Gastrocnemius medialis (tissue), 4 donors: ENCODE data around the gene NUP62. TPM values are rescaled to one million over a fixed set of nuclear protein-coding genes. Genes with fewer than 3 reads are reported as not detected.
"Not testable (repeated sequence)": the region's sequence is repeated elsewhere in the genome, so short reads cannot be mapped to it uniquely, and the experiment has no call there.

ENCODE experiments used
- ATAC-seq, 2 donors: fragments of 150-250 bp; one replicate each; pipeline ENCODE4 v1.9.1; 2016
- DNase-seq, 2 donors: peaks; one replicate each; pipeline ENCODE4 v3.0.0-alpha.2; 2019
- H3K27ac ChIP-seq, 4 donors: fragments of 200-600 bp; sonication (generic); 1 replicate in 1 of 4; 2 replicates in 3 of 4; pipeline ENCODE4 v1.5.1; 2016 to 2018; ENCODE audit warnings: mild to moderate bottlenecking in 2 of 4, moderate library complexity in 1 of 4
- H3K27me3 ChIP-seq, 3 donors: fragments of 200-600 bp; sonication (generic) in 2 of 3; 1 replicate in 1 of 3; 2 replicates in 2 of 3; pipeline versions ENCODE4 v1.5.1 to v1.6.0; 2016 to 2019; ENCODE audit warnings: mild to moderate bottlenecking in 1 of 3, moderate library complexity in 1 of 3
- H3K36me3 ChIP-seq, 2 donors: fragments of 200-600 bp; sonication (generic) in 1 of 2; one replicate each; pipeline ENCODE4 v1.5.1; 2017 to 2018
- H3K4me1 ChIP-seq, 2 donors: fragments of 200-600 bp; sonication (generic) in 1 of 2; one replicate each; pipeline ENCODE4 v1.5.1; 2016 to 2017; ENCODE audit warnings: mild to moderate bottlenecking in 2 of 2
- H3K4me3 ChIP-seq, 4 donors: fragments of 200-600 bp; sonication (generic) in 3 of 4; 1 replicate in 1 of 4; 2 replicates in 3 of 4; pipeline ENCODE4 v1.5.1; 2016 to 2019; ENCODE audit warnings: mild to moderate bottlenecking in 2 of 4
- H3K9me3 ChIP-seq, 3 donors: fragments of 200-600 bp; sonication (generic) in 2 of 3; 1 replicate in 1 of 3; 2 replicates in 2 of 3; pipeline ENCODE4 v1.5.1; 2016 to 2019
- POLR2A ChIP-seq, 2 donors: fragments of 450-650 bp; IDR thresholded peaks; one replicate each; pipeline ENCODE4 v1.6.1; 2017; ENCODE audit warnings: antibody characterized with exemption in 2 of 2, mild to moderate bottlenecking in 2 of 2, moderate library complexity in 2 of 2
- in situ Hi-C, 4 donors: fragments of 200-750 bp; cut with MboI; loops; one replicate each; pipeline versions ENCODE4 v1.15.0 to v1.8.0; 2017; ENCODE audit warnings: low sequenced_read_pairs in 4 of 4
- intact Hi-C: fragments of 100-400 bp; cut with DNase I; formaldehyde crosslinking; loops from one replicate; pipeline ENCODE4 v1.15.1; 2023; ENCODE audit warnings: low total_unique reads
- total RNA-seq, 4 donors: library from RNA; depleted of rRNA; stranded (reverse); fragments of >200 nt; gene quantifications; one replicate each; pipeline versions ENCODE4 v1.1.0 to v1.2.3, GENCODE V29; 2016
- TF ChIP-seq, protein P1 (sequence below), 5 experiments: fragments of 450-650 bp in 3 of 5; fragments of 200-600 bp in 2 of 5; sonication (generic) in 2 of 5; IDR thresholded peaks in 4 of 5; conservative IDR thresholded peaks in 1 of 5; 1 replicate in 4 of 5; 2 replicates in 1 of 5; pipeline ENCODE4 v1.5.1; 2016 to 2019; ENCODE audit warnings: antibody characterized with exemption in 5 of 5, mild to moderate bottlenecking in 3 of 5, moderate library complexity in 3 of 5

The NUP62 gene
- total RNA-seq, 4 donors from 2014 or later: 32.8 to 38.0 (median 36.3) TPM

DNA sequence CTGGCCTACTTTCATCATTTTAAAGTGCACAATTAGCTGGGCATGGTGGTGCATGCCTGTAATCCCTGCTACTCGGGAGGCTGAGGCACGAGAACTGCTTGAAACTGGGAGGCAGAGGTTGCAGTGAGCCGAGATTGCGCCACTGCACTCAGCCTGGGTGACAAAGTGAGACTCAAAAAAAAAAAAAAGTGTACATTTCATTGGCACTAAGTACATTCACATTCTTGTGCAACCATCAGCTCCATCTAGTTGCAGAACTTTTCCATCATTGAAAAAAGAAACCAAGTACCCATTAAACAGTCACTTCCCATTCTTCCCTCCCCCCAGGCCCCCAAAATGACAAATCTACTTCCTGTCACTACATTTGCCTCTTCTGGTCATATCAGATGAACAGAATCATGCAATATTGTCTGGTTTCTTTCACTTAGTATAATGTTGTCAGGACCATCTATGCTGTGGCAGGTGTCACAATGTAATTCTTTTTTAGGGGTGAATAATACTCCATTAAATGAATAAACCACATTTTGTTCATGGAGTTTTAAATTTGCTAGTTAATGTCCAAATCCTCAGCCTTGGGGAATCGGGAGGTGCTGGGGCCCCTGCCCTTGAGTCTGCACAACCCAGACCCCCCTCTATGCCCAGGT, 39.1 kb upstream of the NUP62 start:
- Histone ChIP-seq H3K27ac (no peak overlapping the region), H3K36me3 (no peaks in the 10 kb centered on the region), H3K4me3 (no peak overlapping the region), H3K27me3 (peaks cover 11 to 18% (median 15%) of the 10 kb centered on the region in 3 donors), H3K4me1 (no peaks in the 10 kb centered on the region), H3K9me3 (no peaks in the 10 kb centered on the region)
- intact Hi-C loops (no loop called here), in situ Hi-C loops (no loop called here)
- TF ChIP-seq, protein P1, sequence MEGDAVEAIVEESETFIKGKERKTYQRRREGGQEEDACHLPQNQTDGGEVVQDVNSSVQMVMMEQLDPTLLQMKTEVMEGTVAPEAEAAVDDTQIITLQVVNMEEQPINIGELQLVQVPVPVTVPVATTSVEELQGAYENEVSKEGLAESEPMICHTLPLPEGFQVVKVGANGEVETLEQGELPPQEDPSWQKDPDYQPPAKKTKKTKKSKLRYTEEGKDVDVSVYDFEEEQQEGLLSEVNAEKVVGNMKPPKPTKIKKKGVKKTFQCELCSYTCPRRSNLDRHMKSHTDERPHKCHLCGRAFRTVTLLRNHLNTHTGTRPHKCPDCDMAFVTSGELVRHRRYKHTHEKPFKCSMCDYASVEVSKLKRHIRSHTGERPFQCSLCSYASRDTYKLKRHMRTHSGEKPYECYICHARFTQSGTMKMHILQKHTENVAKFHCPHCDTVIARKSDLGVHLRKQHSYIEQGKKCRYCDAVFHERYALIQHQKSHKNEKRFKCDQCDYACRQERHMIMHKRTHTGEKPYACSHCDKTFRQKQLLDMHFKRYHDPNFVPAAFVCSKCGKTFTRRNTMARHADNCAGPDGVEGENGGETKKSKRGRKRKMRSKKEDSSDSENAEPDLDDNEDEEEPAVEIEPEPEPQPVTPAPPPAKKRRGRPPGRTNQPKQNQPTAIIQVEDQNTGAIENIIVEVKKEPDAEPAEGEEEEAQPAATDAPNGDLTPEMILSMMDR (IDR thresholded peaks at IDR 0.05 in 4 of 5, conservative IDR thresholded peaks at IDR 0.05 in 1 of 5): no peak
- no peak for TF ChIP-seq POLR2A (IDR thresholded peaks at IDR 0.05)
- ATAC-seq (no peak), DNase-seq (no peak)

DNA sequence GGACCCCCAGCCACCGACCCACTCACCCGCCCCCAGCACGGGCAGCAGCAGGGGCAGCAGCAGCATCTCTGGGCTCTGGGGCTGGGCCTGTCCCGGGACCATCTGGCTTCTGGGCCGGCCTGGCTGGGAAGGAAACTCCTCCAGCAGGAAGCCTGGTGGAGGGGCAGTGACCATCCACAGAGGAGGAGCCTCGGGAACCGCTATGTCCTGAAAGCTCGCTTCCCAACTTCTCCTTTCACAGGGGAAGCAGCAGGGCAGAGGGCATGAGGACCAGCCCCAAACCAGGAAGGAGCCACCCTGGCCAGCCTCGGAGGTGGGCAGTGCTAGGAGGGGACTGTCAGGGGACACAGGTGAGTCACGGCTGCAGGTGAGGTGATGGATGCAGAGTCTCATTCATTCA, 31.7 kb upstream of the NUP62 start, which contains the start of gene SIGLEC11:
Gene SIGLEC11 (minus strand): TSS at position 193 of the 400 bp plus-strand sequence. CDS start 91 bp downstream, at position 102.
- H3K27ac ChIP-seq, H3K4me3 ChIP-seq, in situ Hi-C loops, intact Hi-C loops, ATAC-seq, H3K9me3 ChIP-seq, H3K36me3 ChIP-seq, DNase-seq, H3K27me3 ChIP-seq, H3K4me1 ChIP-seq: not testable (repeated sequence)

DNA sequence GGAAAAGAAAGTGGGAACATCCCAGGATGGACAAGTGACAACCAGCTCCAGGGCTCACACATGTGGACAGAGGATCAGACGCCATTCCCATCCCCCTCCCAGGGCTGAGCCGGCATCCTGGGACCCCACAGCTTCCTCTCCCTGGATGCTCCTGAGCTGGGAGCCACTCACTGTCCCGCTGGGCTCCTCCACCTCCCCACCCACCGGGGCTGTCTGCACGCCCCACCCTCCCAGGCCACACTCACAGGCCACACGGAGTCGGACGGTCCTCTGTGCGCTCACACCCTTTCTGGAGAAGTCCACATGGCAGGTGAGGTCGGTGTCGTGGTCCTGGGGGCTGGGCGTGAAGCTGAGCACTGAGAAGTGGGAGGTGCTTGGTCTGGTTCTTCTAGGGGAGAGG, 30.6 kb upstream of the NUP62 start:
- ATAC-seq, in situ Hi-C loops: not testable (repeated sequence)

DNA sequence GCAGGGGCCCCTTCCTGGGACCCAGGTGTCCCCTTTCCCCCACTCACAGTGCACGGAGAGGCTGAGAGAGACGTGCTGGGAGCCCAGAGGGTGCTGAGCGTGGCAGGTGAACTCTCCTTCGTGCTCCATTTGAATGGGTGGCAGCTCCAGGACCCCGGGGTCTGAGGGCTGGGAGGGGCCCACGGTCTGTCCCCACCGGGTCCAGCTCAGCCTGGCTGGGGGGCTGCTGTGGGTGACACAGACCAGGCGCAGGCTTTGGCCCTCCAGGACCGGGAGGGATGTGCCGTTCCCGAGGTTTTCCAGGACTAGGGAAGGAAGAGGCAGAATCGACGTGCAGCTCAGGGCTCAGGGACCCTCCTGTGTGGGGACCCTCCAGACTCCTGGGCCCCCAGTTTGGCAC, 29.3 kb upstream of the NUP62 start:
- in situ Hi-C loops, ATAC-seq: not testable (repeated sequence)

More for the DNA sequence above, 30.6 kb upstream of the NUP62 start:
- H3K4me1 ChIP-seq, H3K27me3 ChIP-seq, H3K27ac ChIP-seq, H3K36me3 ChIP-seq, intact Hi-C loops, H3K9me3 ChIP-seq, DNase-seq, H3K4me3 ChIP-seq: not testable (repeated sequence)

DNA sequence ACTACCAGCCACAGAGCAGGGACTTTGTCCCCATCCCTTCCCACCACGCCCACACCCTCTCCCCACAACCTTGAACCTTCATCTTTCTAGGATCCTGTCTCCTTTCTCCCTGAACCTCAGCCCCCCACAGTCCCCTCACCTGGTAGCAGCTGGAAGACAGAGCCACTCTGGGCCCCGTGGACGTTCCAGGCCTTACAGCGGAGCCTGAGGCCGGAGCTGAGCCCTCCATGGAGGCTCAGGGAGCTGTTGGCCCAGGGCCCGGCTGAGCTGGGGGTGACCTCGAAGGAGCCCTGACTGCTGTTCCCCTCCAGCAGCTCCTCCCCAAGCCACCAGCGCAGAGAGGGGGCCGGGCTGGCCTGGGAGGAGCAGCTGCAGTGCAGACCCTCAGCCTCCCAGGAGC, 28.8 kb upstream of the NUP62 start:
- H3K27me3 ChIP-seq, H3K36me3 ChIP-seq, intact Hi-C loops, ATAC-seq, H3K9me3 ChIP-seq, H3K4me1 ChIP-seq, H3K4me3 ChIP-seq, H3K27ac ChIP-seq, DNase-seq, in situ Hi-C loops: not testable (repeated sequence)

More for the DNA sequence above, 29.3 kb upstream of the NUP62 start:
- H3K36me3 ChIP-seq, H3K4me1 ChIP-seq, H3K27me3 ChIP-seq, DNase-seq, H3K4me3 ChIP-seq, H3K9me3 ChIP-seq, intact Hi-C loops, H3K27ac ChIP-seq: not testable (repeated sequence)

DNA sequence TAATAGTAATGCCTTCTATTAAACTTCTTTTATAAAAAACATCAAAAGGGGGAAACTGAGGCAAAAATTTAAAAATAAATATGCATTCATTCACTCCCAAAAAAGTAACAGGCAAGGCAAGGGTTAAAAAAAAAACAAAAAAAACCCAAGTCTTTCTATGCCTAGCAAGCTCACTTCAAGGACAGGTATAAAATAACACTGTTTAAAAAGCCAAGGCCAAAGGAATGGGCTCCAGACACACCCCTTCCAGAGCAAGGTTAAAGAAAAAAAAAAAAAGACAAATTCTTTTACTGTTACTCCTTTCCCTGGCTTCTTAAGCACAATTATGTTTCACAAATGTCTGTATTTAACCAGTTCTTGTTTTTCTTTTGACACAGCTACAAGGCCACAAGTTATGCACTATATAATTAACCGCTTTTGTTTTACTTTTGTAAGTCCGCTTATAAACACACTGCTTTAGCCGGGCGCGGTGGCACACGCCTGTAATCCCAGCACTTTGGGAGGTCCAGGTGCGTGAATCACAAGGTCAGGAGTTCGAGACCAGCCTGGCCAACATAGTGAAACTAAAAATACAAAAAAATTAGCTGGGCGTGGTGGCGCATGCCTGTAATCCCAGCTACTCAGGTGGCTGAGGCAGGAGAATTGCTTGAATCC, 28.1 kb upstream of the NUP62 start:
- Histone ChIP-seq H3K27ac (no peak overlapping the region), H3K36me3 (no peaks in the 10 kb centered on the region), H3K4me1 (no peaks in the 10 kb centered on the region), H3K27me3 (no peaks in the 10 kb centered on the region), H3K4me3 (no peak overlapping the region), H3K9me3 (no peaks in the 10 kb centered on the region)
- ATAC-seq (no peak), DNase-seq (no peak)
- in situ Hi-C loops: no loop called here
- TF ChIP-seq, protein P1 (IDR thresholded peaks at IDR 0.05 in 4 of 5, conservative IDR thresholded peaks at IDR 0.05 in 1 of 5): no peak
- TF ChIP-seq POLR2A (IDR thresholded peaks at IDR 0.05): no peak
- intact Hi-C loops: no loop called here
